GM19452 (cell line): ENCODE measurements around the gene CBX8.

Experiments
- ATAC-seq: cut with Tn5 transposase; IDR thresholded peaks from one replicate; pipeline ENCODE4 v1.9.1; 2021; ENCODE audit not compliant: unreplicated experiment

CBX8 gene

GRCh38 chr17:79808763-79809529, 12.1 kb upstream of the CBX8 start:
- no peak for ATAC-seq

- ATAC-seq, result no peak
These were observed 10.2 kb upstream of the CBX8 start for GRCh38 chr17:79806863-79807720.

- ATAC-seq, result no peak
These were observed 9.5 kb upstream of the CBX8 start for GRCh38 chr17:79806446-79806760.

DNA sequence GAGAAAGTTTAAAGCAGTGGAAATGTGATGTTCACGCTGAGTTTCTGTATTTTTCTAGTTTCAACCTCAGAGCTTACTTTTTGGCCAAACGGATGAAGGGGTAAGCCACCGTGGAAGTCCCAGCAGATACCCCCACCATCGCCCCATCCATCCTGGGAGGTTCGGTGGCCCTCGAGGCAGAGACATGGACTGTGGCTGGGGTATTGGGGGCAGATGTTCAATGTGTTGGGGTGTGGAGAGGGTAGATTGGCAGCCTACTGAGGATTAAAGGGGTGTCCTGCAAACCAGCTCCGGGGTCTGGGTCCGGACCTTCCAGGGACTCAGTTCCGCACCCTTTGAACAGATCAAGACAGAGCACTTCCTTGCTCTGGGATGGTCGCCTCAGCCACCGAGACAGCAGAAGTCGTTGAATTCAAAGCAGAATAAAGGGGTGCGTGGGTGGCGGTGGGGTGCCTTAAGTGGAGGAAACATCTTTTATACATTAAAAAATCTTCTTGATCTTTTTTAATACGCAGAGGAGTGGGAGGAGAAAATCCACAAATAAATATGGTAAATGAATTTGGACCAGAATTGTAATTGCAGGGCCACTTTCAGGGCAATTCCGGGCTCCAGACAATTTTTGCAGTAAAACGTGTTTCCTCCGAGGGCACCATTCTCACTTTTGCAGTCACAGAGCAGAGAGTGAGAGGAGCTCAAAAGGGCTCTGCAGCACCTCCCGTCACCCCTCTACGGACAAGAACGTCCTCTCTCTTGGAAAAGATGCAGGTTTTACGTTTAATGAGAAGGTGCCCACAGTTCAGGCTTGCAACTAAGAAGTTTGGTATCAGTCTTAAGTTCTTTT, 8.2 kb upstream of the CBX8 start:
- ATAC-seq, result no peak

GRCh38 chr17:79803997-79804855, 7.3 kb upstream of the CBX8 start:
- ATAC-seq, result no peak

GRCh38 chr17:79803421-79803996, 6.6 kb upstream of the CBX8 start:
- ATAC-seq, result no peak

DNA sequence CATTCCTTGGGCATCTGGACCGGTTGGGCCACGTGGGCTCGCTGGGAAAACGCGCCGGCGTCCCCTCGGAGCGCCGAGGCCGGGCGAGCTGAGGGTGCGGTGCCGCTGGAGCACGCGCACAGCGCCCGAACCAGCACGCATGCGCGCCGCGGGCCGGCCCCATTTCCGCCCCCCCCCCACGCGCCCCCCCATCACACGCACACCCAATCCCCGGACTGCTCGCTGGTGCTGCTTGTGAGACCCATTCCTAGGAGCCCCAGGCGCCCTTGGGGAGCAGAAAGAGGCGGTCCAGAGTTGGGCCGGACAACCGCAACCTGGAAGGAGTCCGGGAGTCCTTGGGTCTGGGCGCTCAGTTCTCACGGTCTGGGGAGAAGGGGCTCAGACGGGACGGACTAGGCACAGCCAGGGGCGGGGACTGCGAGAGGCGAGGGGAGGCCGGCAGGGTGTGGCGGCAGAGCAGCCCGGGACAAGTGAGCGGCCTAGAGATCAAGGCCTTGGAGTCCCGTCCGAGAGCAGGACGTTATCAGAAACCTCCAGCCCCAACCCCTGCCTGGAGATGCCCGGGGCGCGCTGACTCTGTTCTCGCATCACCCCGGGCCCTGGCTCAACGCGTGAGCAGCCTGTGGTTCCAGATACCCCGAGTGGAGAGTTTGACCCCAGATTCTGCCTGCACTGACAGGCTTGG, 6.0 kb upstream of the CBX8 start:
- ATAC-seq, result no peak

- no peak for ATAC-seq
These were observed 5.3 kb upstream of the CBX8 start for GRCh38 chr17:79802039-79802735.

- ATAC-seq, result no peak
These were observed 4.5 kb upstream of the CBX8 start for GRCh38 chr17:79801156-79802038.

GRCh38 chr17:79800325-79801155, 3.7 kb upstream of the CBX8 start:
- ATAC-seq, result no peak

DNA sequence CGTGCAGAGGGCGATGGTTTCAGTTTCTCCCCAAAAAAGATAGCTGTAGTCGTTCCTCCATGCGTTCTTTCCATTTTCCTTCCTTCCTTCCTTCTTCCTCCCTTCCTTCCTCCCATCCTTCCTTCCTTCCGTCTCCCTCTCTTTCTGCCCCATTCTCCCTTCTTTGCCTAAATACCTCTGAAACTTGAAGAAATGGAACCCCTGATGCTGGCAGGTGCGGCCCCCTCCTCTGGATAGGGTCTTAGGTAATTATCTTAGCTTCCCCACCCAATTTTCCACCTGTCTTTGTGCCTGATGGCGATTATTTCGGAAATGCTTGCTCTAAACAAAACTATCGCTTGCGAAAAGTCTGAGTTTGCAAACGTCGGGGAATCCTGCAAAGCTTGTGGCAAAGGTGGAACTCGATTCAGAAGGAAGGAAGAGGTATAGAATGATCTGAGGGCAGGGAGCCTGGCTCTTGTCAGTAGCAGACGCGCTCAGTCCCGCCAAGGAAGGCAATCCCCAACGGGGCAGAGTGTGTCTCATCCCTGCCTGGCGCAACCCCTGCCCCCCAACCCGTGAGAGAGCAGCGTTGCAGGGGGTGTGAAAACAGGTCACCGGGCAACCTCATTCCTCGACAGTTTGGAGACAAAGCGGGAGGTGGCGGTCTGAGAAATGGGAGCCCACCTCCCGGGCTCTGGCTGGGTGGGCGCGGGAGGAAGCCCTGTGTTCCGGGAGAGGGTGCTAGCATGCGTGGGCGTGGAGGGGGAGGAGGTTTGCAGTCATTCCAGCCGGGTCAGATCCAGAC, 2.9 kb upstream of the CBX8 start:
- ATAC-seq, result no peak

DNA sequence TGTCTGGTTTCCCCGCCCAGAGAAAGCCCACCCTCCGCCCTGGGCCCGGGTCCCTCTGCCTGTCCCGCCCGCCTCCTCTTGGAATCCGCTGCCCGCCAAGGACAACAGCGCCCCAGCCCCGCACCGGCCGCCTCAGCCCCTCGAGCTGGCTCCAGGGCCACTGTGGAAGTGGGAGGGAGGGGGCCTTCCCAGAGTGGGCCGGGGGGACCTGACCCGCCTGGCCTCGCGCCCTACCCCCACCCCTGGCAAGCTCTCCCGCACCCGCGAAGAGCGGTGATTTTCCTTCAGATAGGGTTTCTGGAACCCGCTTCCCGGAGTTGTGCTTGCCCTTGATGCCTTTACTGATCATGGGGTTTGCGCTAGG, 2.3 kb upstream of the CBX8 start:
- no peak for ATAC-seq

- ATAC-seq, result no peak
These were observed 1.7 kb upstream of the CBX8 start for GRCh38 chr17:79798299-79799173.

GRCh38 chr17:79797492-79798298, 818 bp upstream of the CBX8 start:
- peak; percentile 11 for ATAC-seq

DNA sequence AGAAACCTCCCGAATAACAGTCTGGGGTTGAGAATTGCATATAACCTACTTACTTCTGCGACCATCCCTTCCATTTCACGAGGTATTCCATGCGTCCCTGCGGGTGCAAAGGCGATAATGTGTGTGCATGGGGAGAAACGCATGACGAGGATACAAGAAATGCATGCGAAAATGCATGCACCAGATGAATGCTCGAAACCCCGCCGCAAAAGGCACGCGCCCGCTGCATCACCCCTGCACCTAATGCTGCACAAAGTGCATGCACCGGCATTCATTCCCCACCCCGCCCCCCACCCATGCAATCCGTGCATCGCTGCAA, 474 bp downstream of the CBX8 start:
- ATAC-seq, result no peak
